8988T (cell line): Measurements from ENCODE around the gene LPP.

ENCODE experiments used
- DNase-seq: peaks from one replicate; pipeline ENCODE4 v3.0.0; 2011

LPP gene

DNA sequence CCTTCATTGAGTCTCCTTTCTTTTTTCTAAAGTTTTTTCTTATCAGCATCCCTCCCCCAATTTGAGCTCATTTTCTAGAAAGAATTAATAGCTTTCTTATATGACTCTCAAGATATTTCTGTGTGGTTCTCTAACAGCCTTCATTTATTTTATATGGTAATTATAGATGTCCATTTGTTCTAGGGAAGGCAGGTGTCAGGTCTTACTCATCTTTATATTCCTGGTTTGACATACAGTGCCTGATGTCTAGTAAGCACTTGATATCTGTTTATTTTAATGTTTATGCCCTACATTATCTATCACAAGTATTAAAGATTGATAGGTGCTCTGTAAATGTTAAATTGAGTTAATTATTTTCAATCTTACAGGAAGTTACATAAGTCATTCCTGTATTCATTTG, 591.1 kb downstream of the LPP start:
- DNase-seq, result no peak

DNA sequence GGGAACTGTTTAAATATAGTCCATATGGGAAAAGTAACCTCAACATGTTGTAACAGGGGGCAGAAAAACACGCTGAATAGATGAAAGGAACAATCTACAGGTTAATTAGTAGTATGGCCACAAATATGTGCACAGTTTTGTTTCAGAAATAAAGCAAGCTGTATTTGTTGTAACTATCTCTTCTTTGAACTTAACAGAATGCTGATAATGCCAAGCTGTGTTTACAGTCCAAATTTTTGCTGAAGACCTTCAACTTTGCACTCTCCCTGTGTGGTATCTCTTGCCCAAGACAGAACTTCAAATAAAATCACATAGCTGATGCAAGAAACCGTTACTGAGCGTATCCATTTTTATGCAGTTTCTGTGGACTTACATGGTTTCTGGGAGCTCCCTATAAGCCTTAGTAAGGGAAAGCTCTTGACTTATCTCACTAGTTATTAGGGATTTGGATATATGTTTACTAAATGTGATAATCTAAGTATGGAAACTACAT, 592.4 kb downstream of the LPP start:
- no peak for DNase-seq

DNA sequence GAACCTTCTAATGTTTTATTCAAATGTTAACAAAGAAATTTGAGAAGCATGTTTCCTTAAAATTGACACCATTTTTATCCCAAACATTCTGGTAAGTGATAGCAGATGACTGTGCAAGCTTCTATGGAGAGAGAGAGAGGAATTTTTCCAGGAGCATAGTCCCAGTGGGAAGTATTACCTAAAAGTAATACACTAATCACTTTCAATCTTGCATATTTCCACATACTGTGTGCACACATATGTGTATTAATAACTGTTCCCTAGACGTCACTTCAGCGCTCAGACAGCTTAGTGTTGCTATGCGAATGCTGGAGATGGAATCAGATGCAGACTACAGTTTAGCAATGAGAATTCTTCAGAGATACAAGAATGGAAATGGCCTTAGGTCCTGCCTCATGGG, 593.5 kb downstream of the LPP start:
- no peak for DNase-seq

DNA sequence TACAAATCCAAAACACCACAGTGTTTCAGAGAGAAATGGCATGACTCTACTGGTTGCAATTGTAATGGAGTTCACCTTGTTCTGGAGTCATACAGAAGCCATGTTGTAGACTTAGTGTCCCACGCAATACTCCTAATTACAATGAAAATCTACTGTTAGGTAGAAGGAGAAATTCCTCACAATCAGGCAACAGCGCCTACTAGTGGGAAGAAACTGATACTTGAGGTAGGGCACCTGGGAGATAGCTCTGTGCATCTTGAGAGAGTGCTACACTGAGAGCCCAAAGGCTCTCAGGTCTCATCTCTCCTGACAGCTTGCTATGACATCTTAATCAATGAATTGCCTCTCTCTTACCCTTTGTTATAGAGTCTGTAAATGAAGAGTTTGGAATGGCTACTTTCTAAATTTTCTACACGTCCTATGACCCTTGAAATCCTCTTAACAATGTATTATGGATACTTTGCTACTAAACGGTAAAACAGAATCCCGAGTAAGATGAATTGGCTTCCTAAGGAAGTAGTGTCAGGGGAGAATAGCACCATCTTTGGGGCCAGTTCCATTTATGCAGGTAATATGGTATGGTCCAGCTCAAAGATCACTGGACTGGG, 595.2 kb downstream of the LPP start:
- DNase-seq, result no peak

DNA sequence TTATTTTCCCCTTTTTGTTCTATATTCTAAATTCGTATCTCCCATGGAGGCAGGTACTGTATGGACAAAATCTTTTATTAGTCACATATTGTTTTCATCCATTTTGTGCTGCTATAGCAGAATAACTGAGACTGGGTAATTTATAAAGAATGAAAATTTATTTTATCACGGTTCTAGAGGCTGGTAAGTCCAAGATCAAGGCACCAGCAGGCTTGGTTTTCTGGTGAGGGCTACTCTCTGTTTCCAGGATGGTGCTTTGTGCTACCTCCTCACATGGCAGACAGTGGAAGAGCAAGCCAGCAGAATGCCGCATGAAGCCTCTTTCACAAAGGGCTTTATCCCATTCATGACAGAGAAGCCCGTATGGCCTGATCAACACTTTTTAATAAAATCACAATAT, 595.9 kb downstream of the LPP start:
- no peak for DNase-seq

DNA sequence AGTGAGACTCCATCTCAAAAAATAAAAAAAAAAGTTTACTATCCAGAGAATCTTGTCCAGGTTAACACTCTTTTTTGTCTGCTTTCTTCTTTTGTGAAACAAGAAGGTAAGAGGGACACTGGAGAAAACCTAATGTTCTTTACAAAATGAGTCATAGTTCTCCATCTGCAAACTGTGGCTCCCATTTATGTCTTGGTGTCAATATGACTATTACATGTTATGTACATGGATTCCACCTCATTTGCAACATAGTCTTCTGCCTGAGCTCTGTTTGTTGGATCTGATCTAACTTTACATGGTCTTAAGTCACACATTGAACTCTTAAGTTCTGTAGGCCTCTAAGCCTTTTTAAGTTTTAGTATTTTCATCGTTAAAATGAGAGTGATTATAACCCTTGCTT, 596.7 kb downstream of the LPP start:
- no peak for DNase-seq

DNA sequence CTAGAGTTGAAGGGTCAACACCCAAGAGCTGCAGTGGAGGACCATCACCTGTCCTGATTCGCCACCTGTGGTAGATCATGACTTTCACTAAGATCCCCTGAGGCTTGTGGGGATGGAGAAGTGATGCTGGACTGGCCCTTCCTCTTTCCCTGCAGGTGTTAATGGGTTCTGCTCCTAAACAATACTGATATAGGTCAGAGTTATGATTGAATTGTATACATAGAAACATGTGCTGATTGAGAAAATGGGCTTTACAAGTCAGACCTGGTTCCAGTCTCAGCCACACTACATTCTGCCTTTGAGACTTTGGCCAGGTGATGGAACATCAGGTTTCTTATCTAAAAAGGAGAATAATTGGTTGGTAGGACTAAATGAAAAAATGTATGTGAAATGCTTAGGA, 598.9 kb downstream of the LPP start:
- DNase-seq, result no peak

DNA sequence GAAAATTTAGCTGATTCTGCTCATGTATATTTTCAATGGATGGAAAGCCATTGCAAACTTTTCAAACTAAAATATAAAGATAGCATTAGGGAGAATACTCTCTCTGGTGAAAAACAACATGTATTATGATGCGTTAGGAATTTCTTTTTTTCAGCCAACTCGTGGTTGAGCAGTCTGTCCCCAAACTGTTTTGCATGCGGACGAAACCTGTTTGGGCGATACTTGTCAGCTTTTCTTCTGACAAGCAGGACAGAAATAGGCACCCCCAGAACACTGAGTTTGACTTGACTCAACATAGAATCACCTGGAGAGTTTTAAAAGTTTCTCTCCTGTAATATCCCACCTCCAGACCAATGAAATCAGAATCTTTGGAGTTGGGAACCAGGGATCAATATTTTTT, 600.3 kb downstream of the LPP start:
- DNase-seq, result no peak

DNA sequence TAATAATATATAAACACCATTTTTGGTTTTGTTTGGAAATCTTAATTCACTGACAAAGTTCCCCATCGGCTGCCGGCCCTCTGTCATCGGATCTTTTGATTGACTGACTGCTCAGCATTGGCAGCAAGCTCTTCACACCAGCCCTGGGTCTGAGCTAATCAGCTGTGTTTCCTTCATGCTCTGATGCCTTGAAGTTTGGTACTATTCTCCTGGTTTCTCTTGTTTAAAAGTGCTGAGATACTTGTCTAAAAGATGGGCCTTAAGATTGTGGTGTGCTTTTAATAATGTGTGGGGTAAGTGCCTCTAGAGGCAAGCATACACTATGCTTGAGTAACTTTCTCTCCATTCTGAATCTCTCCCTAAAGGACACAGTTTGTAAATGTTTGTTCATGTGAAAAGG, 602.3 kb downstream of the LPP start:
- no peak for DNase-seq

DNA sequence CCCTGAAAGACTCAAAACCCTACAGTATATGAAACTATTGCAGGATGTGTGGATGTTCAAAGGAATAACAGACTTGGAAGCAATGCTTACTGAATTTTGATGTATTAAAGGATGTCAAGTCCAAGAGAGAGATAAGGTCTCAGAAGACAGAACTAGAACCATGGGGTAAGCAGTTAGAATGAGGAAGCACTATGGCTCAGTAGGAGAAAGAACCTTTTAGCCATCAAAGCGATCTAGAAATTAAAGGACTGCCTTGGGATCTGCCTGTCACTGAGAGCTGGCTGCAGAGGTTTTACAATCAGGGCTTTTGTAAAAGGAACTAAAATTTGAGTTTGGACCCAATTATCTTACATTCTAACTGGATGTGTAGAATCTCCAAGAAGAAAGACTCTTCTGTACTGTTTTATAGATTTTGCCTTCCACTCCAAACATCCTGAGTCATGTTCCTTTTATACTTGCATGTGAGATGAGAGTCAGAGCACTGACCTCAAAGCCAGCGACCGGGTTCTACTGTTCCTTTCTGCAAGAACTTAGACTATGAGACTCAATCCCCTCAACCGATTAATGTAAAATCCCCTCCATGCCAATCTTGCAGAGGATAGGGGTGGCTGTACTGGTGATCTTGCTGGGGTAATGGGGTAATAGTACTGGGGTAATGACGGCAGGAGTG, 605.5 kb downstream of the LPP start:
- DNase-seq, result no peak

DNA sequence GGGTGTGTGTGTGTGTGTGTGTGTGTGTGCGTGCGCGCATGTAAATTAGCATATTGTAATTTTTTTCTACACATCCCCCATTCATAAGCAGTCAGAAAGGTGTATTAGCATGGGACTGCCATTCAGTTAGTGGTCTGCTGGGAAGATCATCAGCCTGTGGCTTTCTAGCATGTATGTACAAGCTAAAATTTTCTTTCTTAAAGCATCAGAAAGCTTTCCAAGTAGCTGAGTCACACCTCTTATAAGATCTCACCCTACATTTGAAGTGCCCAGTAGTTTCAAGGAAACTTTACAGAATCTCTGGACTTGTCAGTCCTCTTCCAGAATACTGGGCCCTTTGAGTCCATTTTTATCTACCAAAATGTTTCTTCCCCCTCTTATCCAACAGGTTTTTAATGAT, 606.5 kb downstream of the LPP start:
- DNase-seq, result no peak

DNA sequence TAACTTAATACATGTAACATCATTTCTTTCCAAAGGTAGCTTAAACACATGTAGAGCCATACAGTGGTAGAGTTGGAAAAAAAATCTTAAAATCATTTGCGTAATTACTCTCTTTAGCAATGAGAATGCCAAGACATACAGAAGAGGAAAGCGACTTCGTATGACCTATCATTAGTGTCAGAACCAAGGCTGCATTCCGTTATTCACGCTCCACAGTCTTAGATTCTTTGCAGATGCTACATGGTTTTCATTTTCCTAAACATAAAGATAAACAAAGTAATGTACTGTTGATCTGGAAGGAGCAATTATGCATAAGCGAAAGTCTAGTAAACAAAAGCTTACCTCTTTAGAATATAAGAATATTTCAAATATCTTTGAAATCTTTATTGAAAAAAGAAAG, 607.5 kb downstream of the LPP start:
- no peak for DNase-seq

DNA sequence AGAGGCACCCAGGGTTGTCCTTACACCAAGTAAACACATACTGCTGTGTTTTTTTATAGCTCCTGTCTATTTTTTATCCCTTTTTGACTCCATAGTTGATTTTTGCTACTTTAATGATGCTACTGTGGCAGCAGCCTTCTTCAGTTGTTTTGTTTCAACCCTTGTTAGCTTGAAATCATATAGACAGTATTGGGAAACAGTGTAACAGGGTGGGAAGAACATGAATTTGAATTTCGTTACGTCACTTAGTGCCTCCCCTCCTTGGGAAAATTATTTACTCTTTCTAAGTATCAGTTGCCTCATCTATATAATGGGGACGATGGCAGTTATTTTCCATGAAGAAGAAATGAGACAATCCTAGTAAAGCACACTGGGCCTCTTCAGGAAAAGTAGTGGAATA, 608.0 kb downstream of the LPP start:
- DNase-seq, result no peak

DNA sequence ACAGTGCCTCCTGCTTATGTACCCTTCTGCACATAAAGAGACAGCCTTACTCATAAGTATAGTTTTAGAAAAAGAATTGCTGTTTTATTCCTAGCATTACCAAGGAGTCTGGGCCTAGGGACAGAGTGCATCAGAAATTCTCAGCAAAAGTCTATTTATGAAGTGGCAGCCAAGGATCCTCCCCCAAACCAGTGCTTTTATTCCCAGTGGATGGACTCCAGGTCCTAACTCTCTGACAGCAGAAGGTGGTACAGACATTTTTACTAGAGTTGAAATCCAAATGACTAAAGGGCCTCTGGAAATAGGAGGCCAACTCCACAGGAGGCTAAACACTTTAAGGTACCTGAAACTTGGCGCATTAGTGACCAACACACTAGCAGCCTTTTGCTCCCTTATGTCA, 610.7 kb downstream of the LPP start:
- no peak for DNase-seq

DNA sequence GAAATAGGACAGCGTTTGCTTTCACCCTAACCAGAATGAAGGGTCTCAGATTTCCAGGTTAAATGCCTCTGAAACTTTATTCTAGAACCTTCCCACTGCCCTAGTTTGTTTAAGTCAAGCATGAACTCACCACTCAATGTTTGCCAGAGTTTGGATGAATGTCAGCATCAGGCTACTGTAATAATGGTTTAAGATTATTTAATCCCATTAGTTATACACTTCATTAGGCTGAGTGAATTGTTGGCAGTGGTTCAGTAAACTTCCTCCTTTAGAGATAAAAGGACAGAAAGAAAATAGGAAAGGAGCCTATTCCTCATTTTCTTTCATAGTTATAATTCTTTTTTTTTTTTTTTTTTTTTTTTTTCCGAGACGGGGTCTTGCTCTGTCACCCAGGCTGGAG, 615.9 kb downstream of the LPP start:
- no peak for DNase-seq

DNA sequence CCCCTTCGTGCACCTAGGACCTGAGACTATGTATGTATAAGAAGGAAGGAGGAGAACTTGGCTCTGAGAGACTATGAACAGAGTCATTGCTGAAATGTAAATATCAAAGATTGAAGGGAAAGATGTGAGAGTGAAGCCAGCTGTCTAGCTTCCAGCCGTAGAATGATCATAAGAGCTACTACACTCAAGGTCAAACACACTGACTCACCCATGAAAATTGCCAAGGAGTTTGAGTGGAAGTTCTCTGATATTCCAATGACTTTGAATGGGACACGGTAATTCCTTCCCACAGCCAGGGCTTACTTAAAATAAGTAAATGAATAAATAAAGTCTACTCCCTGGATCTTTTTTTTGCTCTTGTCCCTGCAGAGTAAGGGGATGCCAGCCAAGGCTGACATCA, 618.9 kb downstream of the LPP start:
- no peak for DNase-seq

DNA sequence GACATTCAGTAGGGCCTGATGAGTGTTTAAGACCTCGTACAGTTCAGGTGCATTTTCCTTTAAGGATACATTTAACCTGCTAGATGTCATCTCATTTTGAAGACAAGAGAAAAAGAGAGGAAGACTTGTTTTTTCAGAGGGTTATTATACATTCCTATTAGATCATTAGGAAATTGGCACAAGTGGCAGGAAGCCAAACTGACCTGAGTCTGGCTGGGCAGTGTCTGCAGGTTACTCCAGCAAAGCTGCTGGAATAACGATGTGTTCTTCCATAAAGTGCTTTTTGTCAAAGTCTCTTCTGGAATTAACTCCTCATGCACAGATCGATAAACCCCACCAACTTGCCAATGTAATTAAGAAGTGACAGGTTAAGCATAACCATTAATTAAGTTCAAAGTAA, 621.5 kb downstream of the LPP start:
- DNase-seq, result no peak

DNA sequence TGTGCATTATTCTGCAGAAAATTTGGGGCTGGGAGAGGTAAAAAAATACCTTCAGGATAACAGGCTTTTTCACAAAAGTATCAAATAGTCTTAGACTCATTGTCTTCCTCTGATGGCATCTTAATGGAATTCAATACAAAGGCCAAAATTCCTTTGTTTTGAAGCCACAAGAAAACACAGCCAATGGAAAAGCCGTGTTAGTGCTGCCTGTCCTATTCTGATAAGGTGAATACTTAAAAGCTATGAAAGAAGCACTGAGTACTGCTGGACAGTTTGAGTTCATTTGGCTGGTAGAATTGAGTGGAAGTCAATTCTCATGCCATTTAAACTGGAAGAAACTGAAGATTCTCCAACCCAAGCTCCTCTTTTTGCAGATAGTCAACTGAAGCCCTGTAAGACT, 622.5 kb downstream of the LPP start:
- DNase-seq, result no peak

DNA sequence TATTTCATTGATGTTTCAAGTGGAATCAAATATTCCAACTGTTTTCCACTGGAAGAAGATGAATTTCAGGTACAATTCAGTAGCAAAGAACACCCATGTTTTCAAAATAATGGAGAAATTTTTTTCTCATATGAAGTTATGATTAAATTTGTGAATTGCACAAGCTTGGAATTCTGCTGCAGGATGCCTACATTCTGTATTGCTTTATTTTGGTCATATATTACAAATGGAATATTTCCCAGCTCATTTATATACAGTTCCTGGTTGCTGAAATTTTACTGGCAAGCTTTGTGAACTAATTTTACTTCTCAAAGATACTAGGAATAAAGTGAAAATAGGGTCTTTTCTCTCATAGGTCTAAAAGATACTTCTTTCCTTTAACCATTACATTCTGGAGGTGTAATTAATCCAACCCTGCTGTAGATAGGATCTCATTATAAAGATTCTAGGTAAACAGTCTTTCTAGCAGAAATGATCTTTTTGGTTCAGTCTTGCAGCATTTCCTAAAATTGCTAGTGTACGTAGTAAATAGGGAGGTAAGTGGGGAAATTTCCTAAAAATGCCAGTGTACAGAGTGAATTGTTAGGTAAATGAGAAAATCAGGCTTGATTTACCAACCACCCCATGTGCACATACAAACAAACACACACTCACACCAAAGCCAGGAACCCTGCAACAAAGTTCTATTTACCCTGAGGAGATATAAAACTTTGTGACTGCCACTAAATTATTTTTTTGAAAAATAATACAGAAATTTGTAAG, 624.3 kb downstream of the LPP start:
- no peak for DNase-seq

DNA sequence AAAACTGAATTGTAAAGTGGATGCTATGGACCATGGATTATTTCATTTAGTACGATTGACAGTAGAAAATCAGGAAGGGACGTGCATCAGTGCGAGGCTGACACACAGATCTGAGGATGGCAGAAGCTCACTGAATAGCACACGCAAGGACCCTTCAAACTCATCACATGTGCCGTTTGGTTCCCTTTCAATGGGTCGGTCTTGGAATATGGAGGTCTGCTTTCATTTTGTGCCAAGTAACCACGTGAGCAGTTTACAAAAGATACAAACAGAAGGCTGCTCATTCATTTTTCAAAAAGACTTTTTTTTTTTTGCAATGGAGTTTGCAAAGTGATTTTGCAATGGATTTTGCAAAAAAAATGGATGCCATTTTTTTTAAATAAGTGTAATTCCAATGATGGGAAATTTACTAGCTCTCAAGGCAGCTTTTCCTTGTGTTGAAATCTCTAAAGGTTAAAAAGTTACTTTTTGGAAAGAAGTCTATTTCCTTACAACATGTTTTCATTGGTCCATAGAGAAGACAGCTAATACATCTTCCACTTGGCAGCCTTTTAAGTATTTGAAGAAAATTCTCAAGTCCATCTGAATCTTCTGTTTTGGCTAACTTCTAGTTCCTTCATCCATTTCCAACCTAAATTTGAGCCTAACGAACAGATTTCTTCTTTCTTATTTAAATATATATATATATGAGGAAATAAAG, 625.5 kb downstream of the LPP start:
- DNase-seq, result no peak

DNA sequence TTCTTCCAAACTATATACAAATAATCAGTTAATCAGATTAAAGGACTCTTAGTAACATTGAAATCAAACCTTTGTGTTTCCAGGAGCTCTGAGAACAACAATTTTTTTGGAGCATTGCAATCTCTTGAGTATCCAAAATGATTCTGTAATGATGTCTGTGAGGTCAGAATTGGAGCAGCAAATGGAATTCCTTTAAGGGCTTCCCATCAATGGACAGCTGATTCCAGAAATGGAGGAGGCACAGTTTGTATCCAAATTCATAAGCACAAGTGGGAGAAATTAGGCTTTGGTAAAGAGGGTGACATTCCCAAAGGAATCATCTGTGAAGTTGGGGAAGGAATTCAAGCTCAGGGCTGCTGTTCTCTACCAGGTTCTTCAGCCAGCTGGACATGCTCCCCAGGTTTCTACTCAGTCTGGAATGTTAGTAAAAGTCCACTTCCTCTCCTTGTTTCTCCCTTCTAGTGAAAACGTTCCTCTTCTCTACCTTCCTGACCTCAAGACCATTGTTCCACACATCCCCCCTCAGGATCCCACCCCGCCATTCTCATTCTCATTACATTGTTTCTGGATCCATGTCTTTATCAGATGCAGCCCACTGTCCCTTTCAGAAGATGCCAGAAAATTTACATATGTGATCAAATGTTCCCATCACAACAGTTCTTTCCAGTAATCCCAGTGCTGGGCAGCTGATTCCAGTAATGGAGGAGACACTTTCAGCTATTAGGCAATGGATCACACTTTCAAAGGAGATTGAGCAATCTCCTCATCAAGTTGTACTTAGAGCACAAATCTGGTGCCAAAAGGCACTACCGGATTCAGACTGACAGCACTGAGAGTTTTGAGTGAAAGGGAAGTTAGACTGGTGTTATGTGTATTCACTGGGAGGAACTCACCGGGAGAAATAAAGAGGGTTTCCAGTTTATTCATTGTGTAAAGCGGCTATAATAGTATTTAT, 626.5 kb downstream of the LPP start:
- no peak for DNase-seq

DNA sequence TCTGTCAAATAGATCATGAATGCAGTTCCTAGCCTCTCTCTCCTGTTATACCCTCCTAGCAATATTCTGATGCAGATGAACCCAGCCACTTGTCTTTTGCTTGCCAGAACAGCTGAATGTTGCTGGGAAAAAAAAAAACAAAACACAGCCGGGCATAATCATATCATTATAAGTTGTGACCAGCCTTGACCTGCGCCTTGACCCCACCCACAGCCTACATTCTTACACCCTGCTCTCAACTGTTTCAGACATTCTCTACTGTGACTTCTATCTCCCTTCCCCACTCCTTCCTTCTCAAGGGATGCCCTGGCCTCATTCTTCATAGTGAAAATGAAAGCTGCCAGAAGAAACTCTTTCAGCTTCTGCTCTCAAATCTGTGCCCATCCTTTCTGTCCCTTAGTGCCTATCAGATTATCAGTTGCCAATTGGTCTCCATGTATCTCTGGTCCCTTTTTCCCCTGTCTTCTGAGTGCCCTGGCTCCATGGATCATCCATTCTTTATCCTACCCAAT, 628.7 kb downstream of the LPP start:
- no peak for DNase-seq
